Measurements from ENCODE around the gene ACAD10. TPM values are rescaled to one million over a fixed set of nuclear protein-coding genes. Genes with fewer than 3 reads are reported as not detected.
"Not testable (repeated sequence)": the region's sequence is repeated elsewhere in the genome, so short reads cannot be mapped to it uniquely, and the experiment has no call there.

ACAD10 gene
- total RNA-seq, 1 donor from 2014 or later: 13.5 TPM

- no peak for DNase-seq (ENCODE audit: low read depth)
Observed at GRCh38 chr12:111748867-111749266, 63.0 kb downstream of the ACAD10 start.

GRCh38 chr12:111749391-111749790 lies 63.5 kb downstream of the ACAD10 start:
- no peak for DNase-seq (ENCODE audit: low read depth)

DNA sequence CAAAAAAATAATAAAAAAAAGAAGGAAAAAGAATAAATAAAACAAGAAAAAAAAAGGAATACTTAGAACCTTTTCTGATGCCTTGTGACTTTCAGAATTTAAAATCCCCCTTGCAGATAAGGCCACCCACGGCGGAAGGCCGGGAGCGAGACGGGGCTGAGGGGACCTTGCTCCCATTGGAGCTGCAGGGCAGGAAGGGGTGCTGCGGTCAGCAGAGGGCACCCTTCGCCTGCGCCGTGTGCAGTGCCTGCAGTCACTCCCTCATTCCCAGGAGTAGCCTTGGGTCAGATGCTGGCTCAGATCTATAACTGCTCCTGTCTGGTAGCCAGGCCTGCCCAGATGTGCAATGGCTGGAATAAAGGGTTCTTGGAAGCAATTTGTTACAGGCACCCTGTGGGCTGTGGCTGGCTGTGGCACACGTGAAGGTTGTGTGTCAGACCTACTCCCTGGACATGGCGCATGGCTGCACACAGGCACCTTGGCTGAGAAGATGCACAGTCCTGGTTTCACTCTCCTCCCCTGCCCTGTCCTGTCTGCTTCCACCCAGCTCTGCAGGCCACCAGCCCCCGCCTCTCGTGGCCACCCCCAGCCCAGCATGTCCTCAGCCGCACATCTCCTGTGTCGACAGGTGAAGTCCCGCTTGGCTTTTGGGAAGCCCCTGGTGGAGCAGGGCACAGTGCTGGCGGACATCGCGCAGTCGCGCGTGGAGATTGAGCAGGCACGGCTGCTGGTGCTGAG lies 67.5 kb downstream of the ACAD10 start:
- DNase-seq (ENCODE audit: low read depth): peak; percentile 56

DNA sequence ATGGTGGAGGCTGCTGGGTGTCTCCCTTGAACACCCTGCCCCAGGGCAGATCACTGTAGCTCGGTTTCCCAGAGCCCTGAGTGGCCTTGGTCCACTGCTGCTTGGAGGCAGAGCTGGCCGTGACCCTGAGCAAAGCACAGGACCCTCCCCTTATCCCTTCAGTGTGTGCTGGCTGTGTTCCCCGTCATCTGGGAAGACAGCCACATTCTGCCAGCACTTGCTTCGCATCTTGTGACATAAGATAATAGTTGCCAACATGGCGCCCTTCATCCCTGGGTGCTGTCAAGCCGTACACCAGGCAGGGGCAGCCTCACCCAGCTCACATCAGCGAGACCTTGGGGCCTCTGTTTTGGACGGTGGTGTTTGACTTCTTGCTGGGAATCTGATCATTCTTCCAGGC lies 68.8 kb downstream of the ACAD10 start:
- no peak for DNase-seq (ENCODE audit: low read depth)

GRCh38 chr12:111756196-111756595 lies 70.3 kb downstream of the ACAD10 start:
- no peak for DNase-seq (ENCODE audit: low read depth)

DNA sequence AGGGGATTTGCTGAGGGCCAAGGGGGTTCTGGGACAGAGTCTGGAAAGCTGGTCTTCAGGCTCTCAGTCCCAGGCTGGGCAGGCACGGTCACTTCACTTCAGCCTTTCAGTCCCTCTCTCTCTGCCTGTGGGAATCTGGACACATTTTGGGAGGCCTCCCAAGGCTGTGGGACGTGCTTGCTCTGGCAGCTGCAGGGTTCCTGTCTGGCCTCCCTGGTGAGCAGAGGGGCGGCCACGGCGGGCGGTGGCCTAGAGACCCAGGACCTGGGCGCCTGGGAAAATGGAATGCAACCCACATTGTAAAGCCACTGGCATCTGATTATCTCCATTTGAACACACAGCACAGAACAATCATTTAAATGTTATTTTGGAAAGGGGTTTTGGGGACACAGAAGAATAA lies 70.8 kb downstream of the ACAD10 start:
- DNase-seq (ENCODE audit: low read depth): peak; percentile 65

DNA sequence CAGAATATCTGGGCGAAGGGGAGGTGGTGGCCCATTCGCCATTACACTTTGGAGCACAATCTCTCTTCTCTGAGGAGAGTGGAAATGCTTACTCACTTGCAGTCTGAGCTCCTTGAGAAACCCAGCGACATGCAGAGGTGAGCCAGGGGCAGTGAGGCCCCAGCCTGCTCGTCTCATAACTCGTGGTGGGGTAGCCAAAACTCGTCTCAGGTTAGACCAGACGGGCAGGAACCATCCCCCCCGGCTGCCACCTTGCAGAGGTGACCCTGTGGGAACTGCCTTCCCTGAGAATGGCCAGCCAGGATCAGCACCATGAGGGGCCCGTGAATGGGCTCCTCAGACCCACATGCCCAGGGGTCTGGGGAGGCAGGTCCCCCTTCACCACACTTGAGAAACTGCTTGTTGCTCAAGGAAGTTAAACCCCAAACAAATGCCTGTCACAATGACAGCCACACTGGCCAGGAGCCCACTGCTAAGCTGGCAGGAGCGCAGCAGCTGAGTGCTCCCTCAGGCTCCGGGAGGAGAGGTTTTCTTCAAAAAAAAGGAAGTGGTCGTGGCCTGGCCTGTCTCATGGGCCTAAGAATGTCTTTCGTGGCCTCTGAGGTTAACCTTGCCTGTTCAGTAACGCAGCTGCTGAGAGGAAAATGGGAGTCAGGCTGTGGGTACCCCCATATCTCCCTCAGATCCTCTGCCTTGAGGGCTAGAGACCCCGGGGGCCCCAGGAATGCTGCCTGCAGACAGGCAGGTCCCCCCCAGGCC lies 71.7 kb downstream of the ACAD10 start:
- peak; percentile 82 for DNase-seq (ENCODE audit: low read depth)

- peak; percentile 35 for DNase-seq (ENCODE audit: low read depth)
Observed at GRCh38 chr12:111758120-111758561, 72.3 kb downstream of the ACAD10 start.

- no peak for DNase-seq (ENCODE audit: low read depth)
Observed at GRCh38 chr12:111759271-111759670, 73.4 kb downstream of the ACAD10 start.

DNA sequence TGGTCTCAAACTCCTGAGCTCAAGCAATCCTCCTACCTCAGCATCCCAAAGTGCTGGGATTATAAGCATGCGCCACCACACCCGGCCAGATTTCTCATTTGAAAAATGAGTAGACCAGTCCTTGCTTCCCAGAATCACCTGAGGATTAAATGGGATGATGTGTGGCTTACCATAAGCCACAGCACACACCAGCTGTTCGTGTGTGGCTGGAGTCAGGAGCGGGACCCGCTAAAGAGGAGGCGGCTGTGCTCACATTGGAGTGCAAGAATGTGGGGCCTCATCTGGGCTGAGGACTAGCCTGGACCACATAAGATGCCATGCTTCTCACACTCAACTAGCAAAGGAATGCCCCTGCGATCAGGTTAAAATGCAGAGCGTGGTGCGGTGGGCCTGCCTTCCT lies 74.1 kb downstream of the ACAD10 start:
- peak; percentile 90 for DNase-seq (ENCODE audit: low read depth)

GRCh38 chr12:111761099-111761498 lies 75.2 kb downstream of the ACAD10 start:
- no peak for DNase-seq (ENCODE audit: low read depth)

GRCh38 chr12:111761706-111762105 lies 75.9 kb downstream of the ACAD10 start:
- no peak for DNase-seq (ENCODE audit: low read depth)

- not testable (repeated sequence) for DNase-seq (ENCODE audit: low read depth)
Observed at GRCh38 chr12:111763552-111763951, 77.7 kb downstream of the ACAD10 start.

DNA sequence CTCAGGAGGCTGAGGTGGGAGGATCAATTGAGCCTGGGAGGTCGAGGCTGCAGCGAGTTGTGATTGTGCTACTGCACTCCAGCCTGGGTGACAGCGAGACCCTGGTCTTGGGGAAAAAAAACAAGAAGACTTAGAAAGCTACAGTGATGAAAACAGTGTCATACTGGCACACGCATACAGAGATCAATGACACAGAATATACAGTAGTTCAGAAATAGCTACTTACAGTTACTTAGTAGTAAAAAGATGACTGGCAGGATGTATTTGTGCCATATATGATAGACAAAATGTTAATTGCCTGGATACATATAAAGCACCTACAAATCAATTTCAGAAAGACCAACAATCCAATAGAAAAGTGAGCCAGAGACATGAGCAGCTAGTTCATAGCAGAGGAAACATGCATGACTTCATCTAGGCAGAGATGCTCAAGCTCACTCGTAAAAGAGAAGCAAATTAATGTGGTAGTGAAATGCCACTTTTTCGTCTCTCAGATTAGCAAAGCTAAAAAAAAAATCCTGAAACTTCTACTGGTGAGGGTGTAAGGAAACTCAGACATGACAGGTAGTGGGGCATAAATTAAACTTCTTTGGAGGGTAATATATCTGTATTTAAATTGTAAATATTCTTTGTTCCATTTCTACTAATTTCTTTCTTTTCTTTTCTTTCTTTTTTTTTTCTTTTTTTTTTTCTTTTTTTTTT lies 78.4 kb downstream of the ACAD10 start:
- DNase-seq (ENCODE audit: low read depth): no peak

DNA sequence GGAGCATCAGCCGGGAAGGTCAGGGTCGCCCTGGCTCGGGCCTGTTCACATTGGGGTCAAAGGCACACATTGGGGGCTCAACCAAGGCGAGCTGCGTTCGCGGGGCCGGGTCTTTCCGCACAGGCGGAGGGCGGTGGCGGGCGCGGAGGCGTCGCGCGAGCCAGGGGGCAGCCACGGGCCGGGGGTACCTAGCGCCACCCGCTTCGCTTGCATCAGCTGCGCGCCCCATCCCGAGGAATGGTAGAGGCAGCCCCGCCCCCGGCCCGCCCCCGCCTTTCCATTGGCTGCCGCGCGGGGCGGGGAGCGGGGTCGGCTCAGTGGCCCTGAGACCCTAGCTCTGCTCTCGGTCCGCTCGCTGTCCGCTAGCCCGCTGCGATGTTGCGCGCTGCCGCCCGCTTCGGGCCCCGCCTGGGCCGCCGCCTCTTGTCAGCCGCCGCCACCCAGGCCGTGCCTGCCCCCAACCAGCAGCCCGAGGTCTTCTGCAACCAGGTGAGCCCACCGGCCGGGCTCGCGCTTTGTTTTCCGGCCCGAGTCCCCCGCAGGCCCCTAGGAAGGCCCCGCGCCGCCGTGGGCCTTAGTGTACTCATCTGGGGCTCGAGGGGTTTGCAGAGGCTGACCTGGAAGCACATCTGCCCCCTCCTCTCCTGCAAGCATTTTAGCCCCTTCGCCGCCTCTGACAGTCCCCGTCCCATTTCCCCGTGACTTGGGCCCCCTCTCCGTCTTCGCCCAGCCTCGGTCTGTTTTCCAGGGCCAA lies 80.9 kb downstream of the ACAD10 start, which contains the start of gene ALDH2:
ALDH2 (plus strand) TSS at position 326 of the 754 bp plus-strand sequence; CDS start at position 376, 50 bp downstream.
- DNase-seq (ENCODE audit: low read depth): no peak

DNA sequence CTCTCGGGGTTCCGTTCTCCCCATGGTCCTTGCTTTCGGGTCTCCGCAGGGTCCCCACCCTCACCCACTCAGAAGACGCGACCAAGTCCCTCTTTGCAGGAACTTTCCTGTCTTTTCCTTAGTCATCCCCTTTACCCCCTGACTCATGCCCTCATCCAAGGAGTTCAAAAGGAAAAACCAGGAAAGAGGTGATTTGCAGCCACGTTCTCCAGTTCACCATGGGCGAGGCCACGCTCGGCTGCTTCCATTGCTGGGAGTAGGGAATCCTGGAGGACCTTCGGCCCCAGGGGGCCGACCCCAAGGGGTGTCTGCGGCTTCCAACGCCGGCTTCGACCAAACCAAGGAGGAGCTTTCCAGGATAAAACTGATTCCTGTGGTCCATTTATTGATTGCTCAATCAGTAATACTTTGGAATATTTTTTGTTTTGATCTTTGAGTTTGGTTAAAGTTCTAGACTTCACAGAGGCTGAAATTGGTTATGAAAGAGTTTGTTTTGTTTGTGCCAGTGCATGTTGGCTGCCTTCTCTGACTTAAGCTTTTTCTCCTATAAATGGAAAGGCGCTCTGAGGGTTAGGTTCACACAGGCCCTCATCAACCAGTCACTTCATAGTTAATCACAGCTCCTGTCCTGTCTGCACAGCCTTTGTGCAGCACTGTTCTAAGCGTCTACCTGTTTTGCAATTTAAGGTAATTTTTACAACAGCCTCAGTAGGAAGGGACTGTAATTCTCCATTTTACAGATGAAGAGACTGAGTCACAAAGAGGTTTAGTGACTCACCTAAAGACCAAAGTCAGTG lies 81.7 kb downstream of the ACAD10 start:
- no peak for DNase-seq (ENCODE audit: low read depth)

DNA sequence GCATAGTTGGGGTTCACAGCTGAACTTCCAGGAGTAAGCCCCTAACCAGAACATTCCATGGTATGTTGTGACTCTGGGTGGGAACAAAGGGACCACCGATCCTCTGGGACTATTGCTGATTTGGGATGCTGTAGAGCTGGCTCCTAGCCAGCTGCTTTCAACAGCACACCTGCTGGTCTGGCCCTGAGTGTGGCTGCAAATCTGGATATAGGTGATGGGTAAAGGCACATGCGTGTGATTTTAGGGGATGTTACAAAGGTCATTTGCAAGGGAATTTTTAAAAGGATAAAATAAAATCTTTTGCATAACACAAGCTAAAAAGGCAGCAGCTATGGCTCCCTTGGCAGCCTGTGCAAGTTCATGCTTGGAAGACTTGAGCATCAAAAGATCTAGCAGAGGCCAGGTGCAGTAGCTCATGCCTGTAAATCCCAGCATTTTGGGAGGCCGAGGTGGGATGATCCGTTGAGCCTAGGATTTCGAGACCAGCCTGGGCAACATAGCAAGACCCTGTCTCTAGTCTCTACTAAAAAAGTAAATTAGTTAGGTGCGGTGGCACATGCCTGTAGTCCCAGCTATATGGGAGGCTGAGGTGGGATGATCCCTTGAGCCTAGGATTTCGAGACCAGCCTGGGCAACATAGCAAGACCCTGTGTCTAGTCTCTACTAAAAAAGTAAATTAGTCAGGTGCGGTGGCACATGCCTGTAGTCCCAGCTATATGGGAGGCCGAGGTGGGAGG lies 82.5 kb downstream of the ACAD10 start:
- no peak for DNase-seq (ENCODE audit: low read depth)

DNA sequence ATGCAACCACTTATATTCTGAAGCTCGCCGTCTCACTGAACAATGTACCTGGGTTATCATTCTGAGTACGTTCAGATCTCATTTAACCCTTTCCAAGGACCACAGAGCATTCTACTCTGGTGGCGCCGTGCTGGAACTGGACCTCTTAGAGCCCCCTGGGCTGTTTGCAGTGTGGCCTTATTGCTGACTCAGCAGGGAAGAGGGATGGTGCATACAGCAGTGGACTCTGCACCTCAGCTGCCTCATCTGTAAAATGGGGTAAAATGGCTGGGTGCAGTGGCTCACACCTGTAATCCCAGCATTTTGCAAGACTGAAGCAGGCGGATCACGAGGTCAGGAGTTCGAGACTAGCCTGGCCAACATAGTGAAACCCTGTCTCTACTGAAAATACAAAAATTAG lies 83.7 kb downstream of the ACAD10 start:
- DNase-seq (ENCODE audit: low read depth): no peak

GRCh38 chr12:111773801-111774551 lies 88.1 kb downstream of the ACAD10 start:
- peak; percentile 73 for DNase-seq (ENCODE audit: low read depth)

Measured in myocyte (in vitro differentiated cells).